Spleen (tissue), 7 donors: ENCODE data around the gene ERVFRD-1.

ENCODE experiments used
- CTCF ChIP-seq, 11 experiments: fragments of 200-600 bp in 7 of 11; fragments of 450-650 bp in 4 of 11; sonication (generic) in 4 of 11; IDR thresholded peaks in 8 of 11; conservative IDR thresholded peaks in 3 of 11; 1 replicate in 7 of 11; 2 replicates in 4 of 11; pipeline versions ENCODE4 v1.4.0 to v1.8.0; 2016 to 2021; ENCODE audit warnings: antibody characterized with exemption in 11 of 11, inconsistent platforms in 4 of 11, mild to moderate bottlenecking in 1 of 11
- POLR2A ChIP-seq, 3 donors: fragments of 450-650 bp; IDR thresholded peaks; one replicate each; pipeline ENCODE4 v1.5.1; 2017; ENCODE audit warnings: antibody characterized with exemption in 3 of 3, mild to moderate bottlenecking in 1 of 3
- POLR2AphosphoS5 ChIP-seq, 3 donors: sonication (generic); formaldehyde crosslinking; IDR thresholded peaks; one replicate each; pipeline ENCODE4 v1.5.1; 2017; ENCODE audit warnings: antibody characterized with exemption in 3 of 3
- donor health status: DM: no; HTN: no; CAD: no; lungs with moderate emphysema.
- donor health status: DM: no; HTN: no; CAD: no.
- donor health status: DM: no; HTN: no; CAD: no.

- TF ChIP-seq CTCF (IDR thresholded peaks at IDR 0.05 in 8 of 11, conservative IDR thresholded peaks at IDR 0.05 in 3 of 11) (no peak), POLR2AphosphoS5 (IDR thresholded peaks at IDR 0.05) (no peak), POLR2A (IDR thresholded peaks at IDR 0.05) (no peak)
Observed at GRCh38 chr6:11149551-11149950, 38.0 kb upstream of the ERVFRD-1 start.
